Measurements from ENCODE around the gene STPG4. TPM values are rescaled to one million over a fixed set of nuclear protein-coding genes. Genes with fewer than 3 reads are reported as not detected.
A peak's percentile ranks its signal among the peaks of the same experiment; 100 is the strongest.

Gene STPG4
- total RNA-seq: 2.9 TPM

DNA sequence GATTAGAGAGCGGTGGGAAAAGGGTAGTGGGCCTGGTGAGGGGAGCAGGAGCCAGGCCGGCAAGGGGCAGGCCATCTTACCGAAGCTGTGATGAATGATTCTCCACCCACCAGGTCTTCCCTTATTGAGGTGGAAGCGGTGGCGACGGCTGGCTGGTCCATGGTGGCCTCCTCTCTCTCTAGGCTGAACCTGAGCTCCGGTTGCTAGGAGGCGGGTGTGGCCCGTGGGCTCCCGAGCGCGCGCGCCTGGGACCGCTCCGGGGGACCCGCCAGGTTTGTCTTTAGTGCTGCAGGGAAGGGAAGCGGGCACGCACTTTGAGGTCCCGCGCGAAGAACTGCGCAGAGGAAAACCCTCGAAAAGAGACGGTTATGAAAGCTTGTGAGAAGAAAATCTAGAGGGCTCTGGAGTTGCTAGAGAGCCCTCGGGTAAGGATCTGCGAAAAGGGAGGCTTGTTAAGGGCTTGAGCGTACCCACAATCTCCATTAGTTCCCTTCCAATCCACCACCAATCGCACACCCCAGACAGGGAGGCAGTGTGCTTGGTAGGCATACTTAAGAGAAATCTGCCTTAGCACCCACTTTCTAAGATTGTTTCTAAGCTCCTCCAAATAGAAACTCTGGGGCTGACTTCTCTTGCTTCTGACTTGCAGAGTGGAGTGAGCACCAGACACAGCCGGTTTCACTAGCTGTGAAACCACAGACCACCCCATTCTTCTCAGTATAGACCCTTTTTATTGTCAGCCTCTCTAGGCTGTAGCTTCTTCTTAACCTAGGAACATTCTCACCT is at the start of gene STPG4:
Gene STPG4 (minus strand): TSS at position 218 of the 786 bp plus-strand sequence. CDS start 57 bp downstream, at position 161.
- Histone ChIP-seq H3K4me1 (no peaks in the 10 kb centered on the region), H3K9me3 (no peaks in the 10 kb centered on the region), H3K4me3 (no peak within 1 kb of the TSS), H3K27ac (no peak within 1 kb of the TSS), H3K36me3 (peaks cover 0 to 16% of the 10 kb centered on the region in 2 donors), H3K27me3 (no peaks in the 10 kb centered on the region)
- DNase-seq (ENCODE audit: extremely low spot score in 2 of 2): no peak
- TF ChIP-seq POLR2AphosphoS5 (IDR thresholded peaks at IDR 0.05; ENCODE audit: insufficient read depth in 1 of 2, low read depth in 1 of 2) (no peak), POLR2A (IDR thresholded peaks at IDR 0.05) (no peak), CTCF (IDR thresholded peaks at IDR 0.05) (no peak)
- intact Hi-C loops (cut with DNase I): no loop called here

DNA sequence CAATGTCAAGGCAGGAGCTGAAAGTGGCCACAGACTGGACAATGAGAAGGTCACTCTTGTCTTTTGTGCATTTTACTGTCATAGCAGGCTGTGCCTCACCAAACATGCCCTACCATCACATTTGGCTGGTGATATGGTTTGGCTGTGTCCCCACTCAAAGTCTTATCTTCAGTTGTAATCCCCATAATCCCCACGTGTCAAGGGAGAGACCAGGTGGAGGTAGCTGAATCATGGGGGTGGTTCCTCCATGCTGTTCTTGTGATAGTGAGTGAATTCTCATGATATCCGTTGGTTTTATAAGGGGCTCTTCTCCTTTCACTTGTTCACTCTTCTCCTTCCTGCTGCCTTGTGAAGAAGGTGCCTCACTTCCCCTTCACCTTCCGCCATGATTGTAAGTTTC is 49.6 kb upstream of the STPG4 start:
- Histone ChIP-seq H3K4me1 (no peaks in the 10 kb centered on the region), H3K4me3 (no peak overlapping the region), H3K27ac (no peak overlapping the region), H3K27me3 (no peaks in the 10 kb centered on the region), H3K36me3 (no peaks in the 10 kb centered on the region), H3K9me3 (no peaks in the 10 kb centered on the region)
- intact Hi-C loops (cut with DNase I): no loop called here
- no peak for DNase-seq (ENCODE audit: extremely low spot score in 2 of 2)
- TF ChIP-seq CTCF (IDR thresholded peaks at IDR 0.05) (no peak), POLR2A (IDR thresholded peaks at IDR 0.05) (no peak), POLR2AphosphoS5 (IDR thresholded peaks at IDR 0.05; ENCODE audit: insufficient read depth in 1 of 2, low read depth in 1 of 2) (no peak)

GRCh38 chr2:47203995-47204394 is 48.9 kb upstream of the STPG4 start:
- intact Hi-C loops (cut with DNase I): no loop called here
- TF ChIP-seq POLR2A (IDR thresholded peaks at IDR 0.05): no peak
- no peak for TF ChIP-seq POLR2AphosphoS5 (IDR thresholded peaks at IDR 0.05; ENCODE audit: insufficient read depth in 1 of 2, low read depth in 1 of 2)
- no peak for TF ChIP-seq CTCF (IDR thresholded peaks at IDR 0.05)
- DNase-seq (ENCODE audit: extremely low spot score in 2 of 2): no peak

DNA sequence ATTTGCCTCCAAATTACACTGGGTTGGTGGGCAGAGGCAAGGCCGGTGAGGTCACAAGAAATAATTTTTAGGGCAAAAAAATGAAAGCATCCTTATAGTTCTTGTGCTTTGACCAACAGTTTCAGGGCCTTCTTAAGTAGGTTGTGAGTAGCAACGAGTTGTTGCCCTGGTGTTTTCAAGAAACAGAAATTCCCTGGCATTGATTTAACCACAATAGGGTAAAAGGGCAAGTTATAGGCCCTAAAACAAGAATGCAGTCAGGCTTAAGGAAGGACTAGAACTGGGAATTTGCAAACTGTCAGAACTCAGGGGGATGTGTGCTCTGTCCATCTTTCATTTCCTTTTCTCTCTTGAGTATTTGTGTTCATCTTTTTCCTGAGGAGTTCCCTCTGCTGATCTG is 46.1 kb upstream of the STPG4 start:
- peak in 1 of 2 donors; percentile 6 for DNase-seq (ENCODE audit: extremely low spot score in 2 of 2)
- Histone ChIP-seq H3K36me3 (no peaks in the 10 kb centered on the region), H3K27ac (no peak overlapping the region), H3K27me3 (no peaks in the 10 kb centered on the region), H3K9me3 (no peaks in the 10 kb centered on the region), H3K4me3 (no peak overlapping the region), H3K4me1 (no peaks in the 10 kb centered on the region)
- no peak for TF ChIP-seq CTCF (IDR thresholded peaks at IDR 0.05)
- no peak for TF ChIP-seq POLR2AphosphoS5 (IDR thresholded peaks at IDR 0.05; ENCODE audit: insufficient read depth in 1 of 2, low read depth in 1 of 2)
- no peak for TF ChIP-seq POLR2A (IDR thresholded peaks at IDR 0.05)
- intact Hi-C loops (cut with DNase I): no loop called here

More at GRCh38 chr2:47203995-47204394, 48.9 kb upstream of the STPG4 start:
- Histone ChIP-seq H3K4me1 (no peaks in the 10 kb centered on the region), H3K27me3 (no peaks in the 10 kb centered on the region), H3K27ac (no peak overlapping the region), H3K9me3 (no peaks in the 10 kb centered on the region), H3K36me3 (no peaks in the 10 kb centered on the region), H3K4me3 (no peak overlapping the region)

DNA sequence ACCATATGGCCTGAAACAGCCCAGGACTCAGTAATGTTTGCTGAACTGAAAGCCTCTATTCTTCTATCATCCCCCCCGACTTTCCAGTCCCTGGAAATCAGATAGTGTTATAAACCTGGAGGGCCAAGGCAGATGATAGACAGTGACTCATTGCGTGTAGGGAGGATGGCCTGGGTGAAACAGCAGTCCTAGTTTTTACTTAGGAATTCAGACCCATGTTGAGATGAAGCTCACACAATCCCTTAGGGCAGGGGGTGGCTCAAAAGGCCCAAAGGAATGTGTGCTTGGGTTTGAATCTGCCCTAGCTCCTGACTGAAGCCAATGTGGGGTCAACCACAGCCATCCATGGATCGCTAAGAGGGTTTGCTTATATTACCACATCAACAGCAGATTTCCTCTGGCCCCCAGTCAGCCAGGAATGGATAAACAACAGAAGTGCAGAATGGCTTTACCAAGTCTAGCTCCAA is 43.9 kb upstream of the STPG4 start:
- H3K4me1 ChIP-seq: no peaks in the 10 kb centered on the region
- no peak for TF ChIP-seq CTCF (IDR thresholded peaks at IDR 0.05)
- no peak for TF ChIP-seq POLR2AphosphoS5 (IDR thresholded peaks at IDR 0.05; ENCODE audit: insufficient read depth in 1 of 2, low read depth in 1 of 2)
- TF ChIP-seq POLR2A (IDR thresholded peaks at IDR 0.05): no peak
- H3K27me3 ChIP-seq: no peaks in the 10 kb centered on the region
- no peak overlapping the region for H3K27ac ChIP-seq
- H3K4me3 ChIP-seq: no peak overlapping the region
- DNase-seq (ENCODE audit: extremely low spot score in 2 of 2): peak in 1 of 2 donors; percentile 40
- no peaks in the 10 kb centered on the region for H3K9me3 ChIP-seq
- no peaks in the 10 kb centered on the region for H3K36me3 ChIP-seq
- intact Hi-C loops (cut with DNase I): no loop called here
